Measurements from ENCODE around the gene IL10RA.

GRCh38 chr11:117946156-117946841, 39.9 kb upstream of the IL10RA start:
- TF ChIP-seq POLR2A (IDR thresholded peaks at IDR 0.05; ENCODE audit: low read depth, low read length) (no peak), TAF1 (IDR thresholded peaks at IDR 0.05; ENCODE audit: borderline replicate concordance, low read depth, low read length) (no peak)
